ENCODE data around the gene SYT2. TPM values are rescaled to one million over a fixed set of nuclear protein-coding genes. Genes with fewer than 3 reads are reported as not detected.
A peak's percentile ranks its signal among the peaks of the same experiment; 100 is the strongest.
"Not testable (repeated sequence)": the region's sequence is repeated elsewhere in the genome, so short reads cannot be mapped to it uniquely, and the experiment has no call there.

SYT2 gene
- total RNA-seq, 1 donor from 2014 or later, result not detected

DNA sequence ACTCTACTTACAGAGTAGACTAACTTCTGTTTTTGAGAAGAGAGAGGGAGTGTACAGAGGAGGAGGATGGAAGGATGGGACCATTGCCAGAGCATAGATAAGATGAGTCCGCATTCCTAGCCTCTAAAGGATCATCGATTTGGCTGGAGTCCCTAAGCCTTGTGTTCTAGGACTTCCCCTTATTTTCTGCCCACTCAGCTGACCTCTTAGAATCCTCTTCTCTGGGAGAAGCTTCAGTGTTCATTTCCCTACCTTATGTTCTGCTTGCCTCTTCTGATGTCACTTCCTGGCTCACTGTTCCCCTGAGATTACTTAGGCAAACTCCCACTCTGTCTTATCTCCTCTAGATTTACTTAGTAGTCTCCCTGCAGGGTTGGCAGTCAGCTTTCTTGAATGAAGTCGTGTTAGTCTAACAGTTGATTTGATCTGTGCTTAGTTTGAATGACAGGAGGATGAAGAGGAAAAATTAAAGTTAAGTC is 156.7 kb downstream of the SYT2 start:
- Histone ChIP-seq H3K27ac (peak overlapping the region; percentile 74 to 79), H3K36me3 (peaks cover 6 to 14% of the 10 kb centered on the region in 2 donors), H3K4me3 (peak overlapping the region in 1 of 2 donors; percentile 45), H3K4me1 (peaks cover 28 to 71% of the 10 kb centered on the region in 2 donors), H3K9me3 (no peaks in the 10 kb centered on the region), H3K27me3 (no peaks in the 10 kb centered on the region)
- peak in 1 of 2 donors; percentile 69 for DNase-seq (ENCODE audit: low spot score in 2 of 2)
- TF ChIP-seq, protein P1, sequence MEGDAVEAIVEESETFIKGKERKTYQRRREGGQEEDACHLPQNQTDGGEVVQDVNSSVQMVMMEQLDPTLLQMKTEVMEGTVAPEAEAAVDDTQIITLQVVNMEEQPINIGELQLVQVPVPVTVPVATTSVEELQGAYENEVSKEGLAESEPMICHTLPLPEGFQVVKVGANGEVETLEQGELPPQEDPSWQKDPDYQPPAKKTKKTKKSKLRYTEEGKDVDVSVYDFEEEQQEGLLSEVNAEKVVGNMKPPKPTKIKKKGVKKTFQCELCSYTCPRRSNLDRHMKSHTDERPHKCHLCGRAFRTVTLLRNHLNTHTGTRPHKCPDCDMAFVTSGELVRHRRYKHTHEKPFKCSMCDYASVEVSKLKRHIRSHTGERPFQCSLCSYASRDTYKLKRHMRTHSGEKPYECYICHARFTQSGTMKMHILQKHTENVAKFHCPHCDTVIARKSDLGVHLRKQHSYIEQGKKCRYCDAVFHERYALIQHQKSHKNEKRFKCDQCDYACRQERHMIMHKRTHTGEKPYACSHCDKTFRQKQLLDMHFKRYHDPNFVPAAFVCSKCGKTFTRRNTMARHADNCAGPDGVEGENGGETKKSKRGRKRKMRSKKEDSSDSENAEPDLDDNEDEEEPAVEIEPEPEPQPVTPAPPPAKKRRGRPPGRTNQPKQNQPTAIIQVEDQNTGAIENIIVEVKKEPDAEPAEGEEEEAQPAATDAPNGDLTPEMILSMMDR (IDR thresholded peaks at IDR 0.05), result no peak
- intact Hi-C loops (cut with DNase I), result no loop called here

DNA sequence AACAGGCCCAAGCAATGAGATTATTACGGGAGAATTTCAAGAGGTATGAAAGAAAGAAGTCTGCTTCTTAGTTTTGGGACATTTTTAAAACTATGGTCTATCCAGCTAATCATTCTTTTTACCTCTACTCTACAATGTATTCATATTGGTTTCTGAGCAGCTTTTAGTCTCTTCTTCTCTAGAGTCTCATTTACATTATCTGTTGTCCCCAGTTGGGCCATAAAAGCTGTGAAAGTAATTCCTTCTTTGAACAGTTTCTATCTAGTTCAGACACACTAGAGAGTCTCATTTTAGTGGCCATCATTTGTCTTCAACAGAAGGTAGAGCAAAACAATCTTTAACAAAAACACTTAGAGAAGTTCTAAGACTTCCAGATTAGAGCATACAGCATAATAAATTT is 157.2 kb downstream of the SYT2 start:
- H3K36me3 ChIP-seq, result peaks cover 4 to 14% of the 10 kb centered on the region in 2 donors
- peak overlapping the region in 1 of 2 donors; percentile 45 for H3K4me3 ChIP-seq
- DNase-seq (ENCODE audit: low spot score in 2 of 2); intact Hi-C loops (cut with DNase I); H3K9me3 ChIP-seq; H3K27me3 ChIP-seq: not testable (repeated sequence)
- H3K27ac ChIP-seq, result peak overlapping the region; percentile 74 to 79
- H3K4me1 ChIP-seq, result peaks cover 26 to 70% of the 10 kb centered on the region in 2 donors

DNA sequence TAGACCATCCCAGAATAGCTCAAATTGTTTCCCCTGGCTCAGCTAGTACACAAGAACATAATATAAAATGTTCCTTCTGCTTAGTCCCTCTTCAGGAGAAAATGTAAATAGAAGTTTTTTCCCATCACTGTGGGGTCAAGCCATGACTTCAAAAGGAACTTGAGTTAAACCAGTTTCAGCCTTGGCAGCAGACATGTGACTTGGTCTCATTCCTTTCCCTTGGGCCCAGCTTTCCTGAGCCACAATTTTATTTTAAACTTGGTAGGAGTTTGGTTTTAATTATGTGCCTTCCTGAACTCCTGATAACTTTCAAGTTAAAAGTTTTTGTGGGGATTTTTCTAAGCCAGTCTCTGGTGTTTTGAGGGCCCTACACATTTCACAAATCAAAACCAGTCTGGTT is 157.6 kb downstream of the SYT2 start:
- H3K27me3 ChIP-seq; H3K9me3 ChIP-seq; intact Hi-C loops (cut with DNase I); DNase-seq (ENCODE audit: low spot score in 2 of 2): not testable (repeated sequence)
- H3K4me1 ChIP-seq, result peaks cover 22 to 69% of the 10 kb centered on the region in 2 donors
- H3K4me3 ChIP-seq, result peak overlapping the region in 1 of 2 donors; percentile 45
- peak overlapping the region; percentile 74 to 79 for H3K27ac ChIP-seq
- peaks cover 4 to 14% of the 10 kb centered on the region in 2 donors for H3K36me3 ChIP-seq

DNA sequence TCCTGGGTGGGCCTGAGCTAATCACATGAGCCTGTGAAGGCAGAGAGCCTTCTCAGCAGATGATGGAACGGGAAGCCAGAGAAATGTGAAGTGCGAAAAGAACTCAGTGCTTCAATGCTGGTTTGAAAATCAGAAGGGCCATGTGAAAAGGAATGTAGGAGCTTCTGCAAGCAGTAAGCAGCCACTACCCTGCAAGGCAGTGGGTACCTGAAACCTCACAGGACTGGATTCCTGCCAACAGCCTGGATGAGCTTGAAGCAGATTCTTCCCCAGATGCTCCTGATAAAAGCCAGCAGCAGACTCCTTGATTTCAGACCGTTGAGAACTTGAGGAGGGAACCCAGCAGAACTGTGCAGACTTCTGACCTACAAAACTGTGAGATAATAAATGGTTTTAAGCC is 158.6 kb downstream of the SYT2 start:
- H3K27me3 ChIP-seq, result no peaks in the 10 kb centered on the region
- H3K27ac ChIP-seq, result peak overlapping the region; percentile 36 to 79
- intact Hi-C loops (cut with DNase I), result no loop called here
- peaks cover 16 to 60% of the 10 kb centered on the region in 2 donors for H3K4me1 ChIP-seq
- no peak for DNase-seq (ENCODE audit: low spot score in 2 of 2)
- no peaks in the 10 kb centered on the region for H3K9me3 ChIP-seq
- TF ChIP-seq, protein P1 (IDR thresholded peaks at IDR 0.05), result no peak
- peak overlapping the region in 1 of 2 donors; percentile 45 for H3K4me3 ChIP-seq
- H3K36me3 ChIP-seq, result peaks cover 0 to 14% of the 10 kb centered on the region in 2 donors

DNA sequence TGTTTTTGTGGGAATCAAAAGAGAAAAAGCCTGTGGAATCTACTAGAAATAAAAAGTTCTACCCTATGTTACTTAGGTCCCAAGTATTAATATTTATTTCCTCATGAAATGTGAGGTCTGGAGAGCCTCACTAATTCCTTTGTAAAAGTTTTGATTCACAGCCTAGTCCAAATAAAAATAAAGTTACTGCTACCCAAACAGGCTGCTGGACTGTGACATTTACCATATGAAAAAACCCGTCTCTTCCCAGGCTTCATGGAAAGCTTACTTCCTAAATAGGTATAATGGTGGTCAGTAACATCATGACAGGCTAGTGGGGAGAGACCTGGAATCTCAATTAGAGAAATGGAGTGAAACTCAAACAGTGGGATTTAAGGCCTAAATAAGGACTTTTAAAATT is 160.2 kb downstream of the SYT2 start:
- Histone ChIP-seq H3K4me1 (peaks cover 16 to 49% of the 10 kb centered on the region in 2 donors), H3K27ac (peak overlapping the region; percentile 92 to 95), H3K36me3 (peaks cover 0 to 14% of the 10 kb centered on the region in 2 donors), H3K4me3 (peak overlapping the region in 1 of 2 donors; percentile 77)
- H3K27me3 ChIP-seq; DNase-seq (ENCODE audit: low spot score in 2 of 2); H3K9me3 ChIP-seq; intact Hi-C loops (cut with DNase I): not testable (repeated sequence)

DNA sequence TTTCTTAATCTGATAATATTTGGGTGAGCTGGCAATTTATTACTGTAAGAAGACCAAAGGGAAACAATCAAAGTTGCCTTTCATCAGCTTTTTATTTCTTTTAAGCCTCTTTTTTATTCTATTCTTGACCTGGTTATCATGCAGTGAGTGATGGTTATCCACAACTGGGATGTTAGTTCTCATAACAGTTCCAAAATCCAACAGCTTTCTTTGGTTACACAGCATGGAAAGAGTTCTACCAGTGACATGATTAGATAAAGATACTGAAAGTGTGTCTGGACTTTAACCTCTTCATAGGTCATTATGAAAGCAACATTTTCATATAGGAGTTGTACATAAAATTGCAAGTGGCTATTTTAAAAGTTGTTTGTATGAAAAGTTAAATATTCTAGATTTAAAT is 163.0 kb downstream of the SYT2 start:
- intact Hi-C loops (cut with DNase I), result loop anchor here (2.0 kb wide), 1 partner anchor 42 kb away; no protein-coding TSS in a partner anchor

DNA sequence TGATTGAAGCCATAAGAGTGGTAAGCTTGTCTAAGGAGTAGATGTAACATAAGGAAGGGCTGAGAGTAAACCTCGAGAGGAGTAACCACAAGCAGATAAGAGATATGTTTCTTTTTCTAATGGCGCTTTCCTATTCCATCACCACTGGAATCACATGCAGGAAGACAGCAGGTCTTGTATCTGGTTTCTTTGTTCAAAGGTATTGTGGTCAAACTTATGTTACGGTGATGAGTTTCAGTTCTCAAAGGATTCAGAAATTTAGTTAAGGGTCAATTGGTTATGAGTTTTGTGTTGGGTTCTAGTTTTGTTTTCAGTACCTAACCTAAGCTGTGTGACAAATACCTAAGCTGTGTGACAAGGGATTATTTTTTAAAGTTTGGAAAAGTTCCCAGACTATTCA is 163.5 kb downstream of the SYT2 start:
- not testable (repeated sequence) for H3K9me3 ChIP-seq; H3K36me3 ChIP-seq; H3K27me3 ChIP-seq; DNase-seq (ENCODE audit: low spot score in 2 of 2)
- Histone ChIP-seq H3K4me1 (peaks cover 3 to 21% of the 10 kb centered on the region in 2 donors), H3K4me3 (peak overlapping the region; percentile 47 to 77), H3K27ac (peak overlapping the region; percentile 92 to 95)
- intact Hi-C loops (cut with DNase I), result loop anchor here (2.0 kb wide), 1 partner anchor 42 kb away; no protein-coding TSS in a partner anchor

More for the DNA sequence above, 163.0 kb downstream of the SYT2 start:
- DNase-seq (ENCODE audit: low spot score in 2 of 2), result no peak
- Histone ChIP-seq H3K4me1 (peaks cover 3 to 25% of the 10 kb centered on the region in 2 donors), H3K36me3 (peaks cover 0 to 9% of the 10 kb centered on the region in 2 donors), H3K4me3 (peak overlapping the region; percentile 27 to 77), H3K9me3 (no peaks in the 10 kb centered on the region), H3K27me3 (no peaks in the 10 kb centered on the region), H3K27ac (peak overlapping the region; percentile 92 to 95)
- TF ChIP-seq, protein P1 (IDR thresholded peaks at IDR 0.05), result no peak

DNA sequence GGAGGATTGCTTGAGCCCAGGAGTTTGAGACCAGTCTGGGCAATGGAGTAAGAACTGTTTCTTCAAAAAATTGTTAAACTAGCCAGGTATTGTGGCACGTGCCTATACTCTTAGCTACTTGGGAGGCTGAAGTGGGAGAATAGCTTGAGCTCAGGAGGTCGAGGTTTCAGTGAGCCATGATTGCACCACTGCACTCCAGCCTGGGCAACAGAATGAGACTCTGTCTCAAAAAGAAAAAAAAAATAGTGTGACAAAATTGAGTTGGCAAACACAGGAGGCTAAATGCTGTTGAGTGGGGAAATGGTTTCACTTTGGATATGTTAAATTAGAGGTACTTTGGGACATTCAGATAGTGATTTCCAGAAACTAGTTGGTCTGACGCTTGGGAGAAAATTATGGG is 163.9 kb downstream of the SYT2 start:
- not testable (repeated sequence) for H3K9me3 ChIP-seq; H3K27me3 ChIP-seq; H3K36me3 ChIP-seq; DNase-seq (ENCODE audit: low spot score in 2 of 2)
- Histone ChIP-seq H3K27ac (peak overlapping the region; percentile 92 to 95), H3K4me1 (peaks cover 3 to 19% of the 10 kb centered on the region in 2 donors), H3K4me3 (peak overlapping the region; percentile 47 to 77)
- intact Hi-C loops (cut with DNase I), result loop anchor here (2.0 kb wide), 1 partner anchor 42 kb away; no protein-coding TSS in a partner anchor

DNA sequence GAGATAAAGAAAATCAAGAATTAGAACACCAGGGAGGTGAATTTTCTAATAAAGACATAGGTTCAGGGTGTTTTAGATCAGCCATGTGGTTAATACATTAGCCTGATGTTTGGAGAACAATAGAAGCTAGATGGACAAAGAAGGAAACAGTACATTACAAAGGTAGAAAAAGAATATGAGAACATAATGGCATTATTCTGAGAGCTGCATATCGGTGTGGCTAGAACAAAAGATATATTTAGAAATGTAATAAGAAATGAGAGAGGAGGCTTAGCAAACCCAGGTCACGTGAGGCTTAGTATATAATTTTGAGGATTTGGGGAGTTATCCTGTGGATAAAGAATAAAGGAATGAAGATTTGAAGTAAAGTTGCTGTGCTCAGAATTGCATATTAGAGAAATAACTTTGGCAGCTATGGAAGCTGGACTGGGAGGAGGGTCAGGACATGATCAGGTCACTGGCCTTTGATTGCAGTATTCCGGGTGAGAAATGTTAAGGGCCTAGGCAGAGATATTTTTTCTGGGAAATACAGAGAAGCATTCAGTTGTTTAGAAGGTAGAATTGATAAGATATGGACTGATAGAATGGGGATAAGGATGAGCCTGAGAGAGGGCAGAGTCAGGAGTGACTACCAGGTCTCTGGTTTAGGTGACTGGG is 164.5 kb downstream of the SYT2 start:
- DNase-seq (ENCODE audit: low spot score in 2 of 2); H3K27me3 ChIP-seq; H3K36me3 ChIP-seq; H3K9me3 ChIP-seq: not testable (repeated sequence)
- peaks cover 3 to 19% of the 10 kb centered on the region in 2 donors for H3K4me1 ChIP-seq
- H3K4me3 ChIP-seq, result peak overlapping the region; percentile 68 to 77
- intact Hi-C loops (cut with DNase I), result loop anchor here (2.0 kb wide), 1 partner anchor 43 kb away; no protein-coding TSS in a partner anchor
- peak overlapping the region; percentile 92 to 95 for H3K27ac ChIP-seq

DNA sequence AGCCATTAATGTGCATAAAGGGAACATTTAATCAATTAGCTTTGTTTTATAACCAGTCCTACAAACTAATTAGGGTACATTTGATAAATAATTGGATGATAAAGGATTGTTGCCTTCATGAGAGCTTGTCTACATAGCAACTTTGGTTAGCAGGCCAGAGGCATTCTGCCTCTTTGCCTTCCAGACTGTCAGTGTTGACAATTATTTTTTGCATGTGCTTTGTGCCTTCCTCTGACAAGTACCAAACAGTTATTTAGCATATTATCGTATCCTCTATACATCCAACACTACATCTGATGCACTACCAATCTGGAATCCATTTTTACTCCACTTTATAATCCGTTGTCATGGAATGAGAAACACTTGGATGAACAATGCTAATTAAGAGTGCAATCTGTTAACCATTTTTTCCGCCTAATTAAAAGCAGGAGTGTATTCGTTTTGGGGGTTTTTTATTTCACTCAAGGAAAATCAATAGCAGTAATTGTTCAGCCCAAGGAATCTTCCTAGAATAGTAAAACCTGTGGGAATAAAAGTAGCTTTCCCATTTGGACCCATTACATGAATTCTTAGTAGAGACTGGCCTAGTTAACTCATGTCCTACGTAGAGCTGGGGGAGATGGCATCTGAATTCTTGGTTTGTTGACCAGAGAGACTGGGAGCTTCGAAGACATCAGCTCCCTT is 165.3 kb downstream of the SYT2 start:
- Histone ChIP-seq H3K4me3 (peak overlapping the region; percentile 68 to 77), H3K27ac (peak overlapping the region; percentile 92 to 95), H3K4me1 (peaks cover 0 to 15% of the 10 kb centered on the region in 2 donors)
- DNase-seq (ENCODE audit: low spot score in 2 of 2); H3K9me3 ChIP-seq; H3K27me3 ChIP-seq; intact Hi-C loops (cut with DNase I); H3K36me3 ChIP-seq: not testable (repeated sequence)

Data from ascending aorta (tissue), 2 donors.